GM21423 (cell line): Measurements from ENCODE around the gene PNPLA1.

Experiments
- ATAC-seq: cut with Tn5 transposase; IDR thresholded peaks from one replicate; pipeline ENCODE4 v1.9.1; 2021; ENCODE audit warnings: mild to moderate bottlenecking, moderate library complexity; ENCODE audit not compliant: unreplicated experiment

PNPLA1 gene

GRCh38 chr6:36350681-36351571 lies 81.1 kb downstream of the PNPLA1 start:
- no peak for ATAC-seq

GRCh38 chr6:36352477-36353157 lies 82.8 kb downstream of the PNPLA1 start:
- ATAC-seq: no peak

GRCh38 chr6:36353411-36353915 lies 83.6 kb downstream of the PNPLA1 start:
- no peak for ATAC-seq

GRCh38 chr6:36355819-36356218 lies 86.0 kb downstream of the PNPLA1 start:
- ATAC-seq: no peak

- no peak for ATAC-seq
These were observed 88.0 kb downstream of the PNPLA1 start for GRCh38 chr6:36357872-36358225.
